HepG2 (cell line): ENCODE data around the gene TPST1. TPM values are rescaled to one million over a fixed set of nuclear protein-coding genes. Genes with fewer than 3 reads are reported as not detected.
A peak's percentile ranks its signal among the peaks of the same experiment; 100 is the strongest.

Source experiments
- ATAC-seq: fragments of 200-7000 bp; cut with Tn5 transposase; 3 replicates; pipeline ENCODE4 v1.9.1; 2020; ENCODE audit warnings: mild to moderate bottlenecking, moderate library complexity
- BruUV-seq: library from RNA; stranded (reverse); fragments of 400-500 nt; replicated peaks from 2 replicates; lab custom pipeline; 2021; lab: Mats Ljungman, UMichigan
- CTCF ChIA-PET: fragments of 300-600 bp; formaldehyde crosslinking; extraction: SDS; loops from one replicate; lab custom pipeline; 2021; ENCODE audit warnings: low total read pairs, inconsistent platforms, low intra/inter-chr PET ratio; lab: Yijun Ruan, JAX
- POLR2A ChIA-PET: fragments of 350-600 bp; sonication (Branson Sonifier 250); formaldehyde crosslinking; loops from one replicate; lab custom pipeline; 2020; ENCODE audit warnings: antibody characterized with exemption, inconsistent platforms; lab: Yijun Ruan, JAX
- DNase-seq: peaks from one replicate; pipeline ENCODE4 v3.0.0-alpha.2; 2015; ENCODE audit warnings: low spot score
- FAIRE-seq: peaks from 3 replicates; lab custom pipeline; 2011; peaks lifted over from hg19 to GRCh38; lab: Jason Lieb, UNC
- H2AFZ ChIP-seq: one replicate; pipeline ENCODE4 v1.6.1; 2011; ENCODE audit warnings: low read length, inconsistent platforms
- H3K27ac ChIP-seq: fragments of 300-600 bp; 3 replicates; pipeline ENCODE4 v1.8.0; 2011; ENCODE audit warnings: mixed run types, mild to moderate bottlenecking, mixed read lengths, low read length, inconsistent platforms; ENCODE audit not compliant: insufficient read depth; ENCODE audit errors: extremely low read length
- H3K27me3 ChIP-seq, 2 experiments: fragments of 200-600 bp in 1 of 2; 2 replicates in 1 of 2; 3 replicates in 1 of 2; pipeline versions ENCODE4 v1.6.0 to v1.8.0; 2011; ENCODE audit warnings: low read length in 2 of 2, mild to moderate bottlenecking in 2 of 2, moderate library complexity in 2 of 2, inconsistent platforms in 1 of 2; ENCODE audit not compliant: insufficient read depth in 2 of 2, control insufficient read depth in 1 of 2
- H3K36me3 ChIP-seq, 2 experiments: fragments of 200-600 bp in 1 of 2; replicated peaks in 1 of 2; 2 replicates in 1 of 2; 3 replicates in 1 of 2; pipeline versions ENCODE4 v1.5.1 to v1.8.0; 2011; ENCODE audit warnings: low read length in 2 of 2, inconsistent platforms in 1 of 2; ENCODE audit not compliant: insufficient read depth in 2 of 2, control insufficient read depth in 1 of 2
- H3K4me1 ChIP-seq: 2 replicates; pipeline ENCODE4 v1.5.1; 2012; ENCODE audit warnings: low read length, inconsistent platforms; ENCODE audit not compliant: insufficient read depth
- H3K4me2 ChIP-seq: 2 replicates; pipeline ENCODE4 v1.6.0; 2011; ENCODE audit warnings: low read depth, low read length, inconsistent platforms
- H3K4me3 ChIP-seq, 3 experiments: fragments of 200-600 bp in 1 of 3; sonication (generic), shearing (Covaris generic) in 1 of 3; replicated peaks in 1 of 3; 2 replicates each; pipeline ENCODE4 v1.5.1; 2011 to 2016; ENCODE audit warnings: low read length in 3 of 3, inconsistent platforms in 2 of 3, low read depth in 2 of 3, mild to moderate bottlenecking in 2 of 3, control low read depth in 1 of 3, mixed read lengths in 1 of 3; ENCODE audit not compliant: insufficient read depth in 1 of 3
- H3K79me2 ChIP-seq: one replicate; pipeline ENCODE4 v1.6.1; 2011; ENCODE audit warnings: low read length, inconsistent platforms; ENCODE audit not compliant: insufficient read depth
- H3K9ac ChIP-seq: 2 replicates; pipeline ENCODE4 v1.6.0; 2011; ENCODE audit warnings: mild to moderate bottlenecking, low read depth, low read length, inconsistent platforms; ENCODE audit not compliant: insufficient read depth
- H3K9me3 ChIP-seq: 2 replicates; pipeline ENCODE4 v1.5.1; 2012; ENCODE audit warnings: mild to moderate bottlenecking, low read length
- H4K20me1 ChIP-seq: 2 replicates; pipeline ENCODE4 v1.6.0; 2011; ENCODE audit warnings: inconsistent platforms, mild to moderate bottlenecking, low read length, moderate library complexity; ENCODE audit not compliant: insufficient read depth
- CTCF ChIP-seq: sonication (generic); formaldehyde crosslinking; IDR thresholded peaks from 2 replicates; pipeline ENCODE4 v1.5.0; 2020; ENCODE audit warnings: mild to moderate bottlenecking, missing genetic modification reagents, moderate library complexity
- IRF2 ChIP-seq: IDR thresholded peaks from 2 replicates; pipeline ENCODE4 v1.6.1; 2018; ENCODE audit warnings: missing genetic modification reagents, missing compliant biosample characterization
- IRX3 ChIP-seq: sonication (generic); formaldehyde crosslinking; IDR thresholded peaks from 2 replicates; pipeline ENCODE4 v1.8.1; 2023; ENCODE audit warnings: mild to moderate bottlenecking, low read depth, missing genetic modification reagents, borderline replicate concordance
- STAG1 ChIP-seq: sonication (generic); formaldehyde crosslinking; IDR thresholded peaks from 2 replicates; pipeline ENCODE4 v1.4.0; 2020; ENCODE audit warnings: missing genetic modification reagents
- UBTF ChIP-seq: sonication (generic); formaldehyde crosslinking; IDR thresholded peaks from 2 replicates; pipeline ENCODE4 v1.4.0; 2020; ENCODE audit warnings: mild to moderate bottlenecking, missing genetic modification reagents
- ZNF564 ChIP-seq: sonication (generic); formaldehyde crosslinking; IDR thresholded peaks from 2 replicates; pipeline ENCODE4 v1.8.1; 2023; ENCODE audit warnings: mild to moderate bottlenecking, missing genetic modification reagents
- WGBS: methylation state at CpG from one replicate; pipeline ENCODE4 v1.1.6; 2017; ENCODE audit warnings: low lambda C conversion rate; 5-methylcytosine and 5-hydroxymethylcytosine counted together
- in situ Hi-C: cut with HindIII; loops from 2 replicates; pipeline ENCODE4 v1.10.0; 2017; ENCODE audit warnings: low pct_unique_long_range_greater_than_20kb; ENCODE audit not compliant: extremely low pct_ligation_motif_present
- intact Hi-C: fragments of 100-400 bp; cut with micrococcal nuclease; formaldehyde crosslinking; loops from one replicate; pipeline ENCODE4 v1.10.0; 2022; ENCODE audit not compliant: unreplicated experiment
- polyA plus RNA-seq, 8 experiments: library from polyadenylated mRNA; depleted of rRNA in 3 of 8; stranded (reverse) in 7 of 8; unstranded in 1 of 8; fragments of >200 nt; fragmentation: Illumina TruSeq in 4 of 8; extraction: Trizol in 4 of 8; gene quantifications; 2 replicates each; pipeline versions ENCODE4 v1.2.1 to v1.2.3, GENCODE V29; 2011 to 2016; ENCODE audit warnings: low read depth in 4 of 8, missing spikeins in 1 of 8, mixed read lengths in 1 of 8; ENCODE audit not compliant: insufficient read depth in 1 of 8
- total RNA-seq, 5 experiments: library from RNA; depleted of rRNA; stranded (reverse); fragments of >200 nt; fragmentation: Illumina TruSeq; extraction: Trizol; gene quantifications; 2 replicates each; pipeline ENCODE4 v1.2.3, GENCODE V29; 2016; ENCODE audit warnings: low read depth in 1 of 5

Gene TPST1
- total and polyA plus RNA-seq, 2 of the 13 experiments (the other 11 are each of a cell fraction or from before 2014, with no cell fraction given): 24.3 to 34.1 TPM

- Histone ChIP-seq H3K27ac (no peak overlapping the region), H3K9ac (no peak overlapping the region), H3K4me1 (peaks cover 60% of the 10 kb centered on the region), H3K4me3 (no peak overlapping the region), H3K27me3 (no peaks in the 10 kb centered on the region), H3K4me2 (peak overlapping the region; percentile 39; the same call in 1 of the 2 replicates), H3K79me2 (no peaks in the 10 kb centered on the region), H3K9me3 (no peaks in the 10 kb centered on the region), H3K36me3 (no peaks in the 10 kb centered on the region), H4K20me1 (no peaks in the 10 kb centered on the region), H2AFZ (no peak overlapping the region)
- in situ Hi-C loops: no loop called here
- peak; percentile 83 for ATAC-seq
- ChIA-PET CTCF (no interaction called here), POLR2A (no interaction called here)
- no TSS peak for BruUV-seq
- intact Hi-C loops: loop anchor here (5.0 kb wide), 1 partner anchor 57 kb away; no protein-coding TSS in a partner anchor
- FAIRE-seq: no peak
- DNase-seq: no peak
- WGBS: 1% methylated on average over 4 of the region's 4 CpGs
- no peak for TF ChIP-seq ZNF564 (CRISPR knock-in tag)
- TF ChIP-seq IRF2 (CRISPR knock-in tag): no peak
- TF ChIP-seq STAG1 (CRISPR knock-in tag): peak; percentile 17; the same call in 1 of the 2 replicates
- 0 out of 2 replicates have a peak, but pooled peaks have one; percentile 6 for TF ChIP-seq CTCF
- no peak for TF ChIP-seq IRX3 (CRISPR knock-in tag)
- TF ChIP-seq UBTF (CRISPR knock-in tag): 0 out of 2 replicates have a peak, but pooled peaks have one; percentile 16
These were observed 6.2 kb upstream of the TPST1 start for GRCh38 chr7:66198956-66199355.
